Progenitor cell of endocrine pancreas (in vitro differentiated cells): ENCODE results near the gene UBE3B. TPM values are rescaled to one million over a fixed set of nuclear protein-coding genes. Genes with fewer than 3 reads are reported as not detected.

Experiments used
- DNase-seq: peaks from one replicate; pipeline ENCODE4 v3.0.0; 2021; ENCODE audit warnings: low spot score; ENCODE audit not compliant: unreplicated experiment
- H3K27ac Mint-ChIP-seq: 2 replicates; pipeline ENCODE4 v1.8.0; 2021; ENCODE audit warnings: mild to moderate bottlenecking, moderate library complexity, mixed read lengths
- H3K27me3 Mint-ChIP-seq: 2 replicates; pipeline ENCODE4 v1.8.0; 2021; ENCODE audit warnings: mixed read lengths
- H3K36me3 Mint-ChIP-seq: 2 replicates; pipeline ENCODE4 v1.8.0; 2022; ENCODE audit warnings: mixed read lengths; ENCODE audit not compliant: insufficient read depth
- H3K4me1 Mint-ChIP-seq: 2 replicates; pipeline ENCODE4 v1.8.0; 2021; ENCODE audit warnings: low read depth, mixed read lengths
- H3K4me3 Mint-ChIP-seq: 2 replicates; pipeline ENCODE4 v1.8.0; 2021; ENCODE audit warnings: low read depth, mild to moderate bottlenecking, moderate library complexity, mixed read lengths
- H3K9me3 Mint-ChIP-seq: 2 replicates; pipeline ENCODE4 v1.8.0; 2021; ENCODE audit warnings: low read depth, mixed read lengths
- CTCF ChIP-seq: fragments of 200-600 bp; sonication (generic); IDR thresholded peaks from one replicate; pipeline ENCODE4 v1.5.0; 2021; ENCODE audit warnings: antibody characterized with exemption, mild to moderate bottlenecking; ENCODE audit not compliant: unreplicated experiment
- total RNA-seq: library from RNA; stranded (reverse); gene quantifications from 2 replicates; pipeline ENCODE4 v1.2.1, GENCODE V29; 2021

Gene UBE3B
- total RNA-seq, 1 donor from 2014 or later = 41.8 TPM

DNA sequence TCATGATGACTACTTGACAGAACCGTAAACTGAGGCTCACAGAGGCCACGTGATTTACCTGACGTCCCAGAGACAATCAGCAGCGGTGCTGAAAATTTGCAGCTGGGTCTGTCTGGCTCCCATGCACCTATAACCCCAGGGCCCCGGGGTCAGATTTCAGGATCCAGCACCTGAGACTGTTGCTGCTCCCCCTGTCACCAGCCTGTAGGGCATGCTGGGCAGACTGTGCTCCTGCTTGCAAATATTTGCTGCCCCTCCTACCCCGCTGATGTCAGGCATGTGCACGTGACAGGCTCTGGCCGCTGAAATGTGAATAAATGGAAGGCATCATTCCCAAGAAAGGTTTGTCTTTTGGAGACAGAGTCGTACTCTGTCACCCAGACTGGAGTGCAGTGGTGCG lies 89.9 kb downstream of the UBE3B start:
- Mint-ChIP-seq H3K4me3 (no peak overlapping the region), H3K36me3 (peaks cover 10% of the 10 kb centered on the region)
- DNase-seq = no peak

DNA sequence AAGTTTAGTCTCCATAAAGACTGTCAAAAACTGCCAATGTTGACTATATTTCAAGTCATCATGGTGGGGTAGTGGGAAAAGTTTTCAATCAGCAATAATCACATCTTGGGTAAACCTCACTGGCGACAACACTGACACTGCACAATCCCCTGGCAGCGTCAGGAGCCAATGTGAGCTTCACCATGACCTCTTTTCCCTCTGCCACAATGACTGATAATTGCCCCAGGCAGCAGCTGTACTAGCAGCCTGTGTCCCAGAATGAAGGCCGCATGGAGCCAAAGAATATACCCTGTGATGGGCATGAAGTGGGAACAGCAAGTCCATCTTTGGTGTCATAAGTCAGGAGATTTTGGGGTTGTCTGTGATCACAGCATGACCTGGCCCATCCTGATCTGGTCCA lies 90.5 kb downstream of the UBE3B start:
- DNase-seq = no peak
- Mint-ChIP-seq H3K36me3 (peaks cover 9% of the 10 kb centered on the region), H3K4me1 (peaks cover 6% of the 10 kb centered on the region), H3K27me3 (no peaks in the 10 kb centered on the region), H3K27ac (no peak overlapping the region), H3K9me3 (no peaks in the 10 kb centered on the region), H3K4me3 (no peak overlapping the region)
- no peak for TF ChIP-seq CTCF

More for the DNA sequence above, 89.9 kb downstream of the UBE3B start:
- Mint-ChIP-seq H3K9me3 (no peaks in the 10 kb centered on the region), H3K27me3 (no peaks in the 10 kb centered on the region), H3K27ac (no peak overlapping the region), H3K4me1 (no peaks in the 10 kb centered on the region)
- no peak for TF ChIP-seq CTCF

DNA sequence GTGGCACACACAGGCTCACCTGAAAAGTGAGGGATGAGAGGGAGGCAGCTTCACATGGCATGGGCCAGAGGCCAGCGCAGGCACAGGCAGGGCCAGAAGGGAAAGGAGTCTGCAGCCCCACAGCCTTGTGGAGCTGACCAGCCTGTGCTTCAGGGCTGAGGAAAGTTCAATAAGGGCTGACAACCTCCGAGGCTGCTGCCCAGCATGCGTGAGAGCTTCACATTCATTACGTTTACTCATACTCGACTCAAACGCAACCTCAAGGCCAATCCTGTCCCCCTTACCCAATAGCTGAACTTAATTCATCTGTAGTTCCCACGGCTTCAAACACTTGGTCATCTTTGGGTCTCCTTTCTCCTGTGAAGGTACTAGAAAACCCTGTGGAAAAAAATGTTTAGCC lies 91.1 kb downstream of the UBE3B start:
- TF ChIP-seq CTCF = no peak
- H3K4me1 Mint-ChIP-seq = peaks cover 7% of the 10 kb centered on the region
- no peaks in the 10 kb centered on the region for H3K27me3 Mint-ChIP-seq
- H3K27ac Mint-ChIP-seq = no peak overlapping the region
- H3K9me3 Mint-ChIP-seq = no peaks in the 10 kb centered on the region
- DNase-seq = no peak
- peaks cover 9% of the 10 kb centered on the region for H3K36me3 Mint-ChIP-seq
- no peak overlapping the region for H3K4me3 Mint-ChIP-seq

DNA sequence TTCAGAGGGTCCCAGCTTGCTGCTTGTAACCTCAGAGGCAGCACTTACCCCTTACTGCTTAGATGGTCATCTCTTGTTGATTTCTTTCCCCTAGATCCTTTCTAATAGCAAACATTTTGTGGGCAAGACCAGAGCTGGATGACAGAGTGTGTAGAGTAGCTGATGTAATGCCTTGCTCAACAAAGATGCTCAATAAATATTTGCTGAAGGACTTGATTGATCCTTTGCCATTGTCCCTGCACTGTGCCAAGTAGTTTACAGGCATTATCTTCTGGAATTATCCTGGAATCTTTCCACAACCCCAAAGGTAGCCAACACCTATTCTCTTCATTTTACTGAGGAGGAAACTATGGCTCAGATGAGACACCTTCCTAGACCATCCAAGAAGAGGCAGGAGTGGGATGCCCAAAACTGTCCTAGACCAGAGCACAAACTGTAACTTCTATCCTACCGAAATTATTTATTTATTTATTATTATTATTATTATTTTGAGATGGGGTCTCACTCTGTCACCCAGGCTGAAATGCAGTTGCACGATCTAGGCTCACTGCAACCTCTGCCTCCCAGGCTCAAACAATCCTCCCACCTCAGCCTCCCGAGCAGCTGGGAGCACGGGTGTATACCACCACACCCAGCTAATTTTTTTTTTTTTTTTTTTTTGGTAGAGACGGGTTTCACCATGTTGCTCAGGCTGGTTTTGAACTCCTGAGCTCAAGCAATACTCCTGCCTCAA lies 94.5 kb downstream of the UBE3B start:
- Mint-ChIP-seq H3K27ac (no peak overlapping the region), H3K9me3 (no peaks in the 10 kb centered on the region), H3K36me3 (peaks cover 9% of the 10 kb centered on the region), H3K4me1 (peaks cover 18% of the 10 kb centered on the region), H3K27me3 (no peaks in the 10 kb centered on the region), H3K4me3 (no peak overlapping the region)
- TF ChIP-seq CTCF = no peak
- no peak for DNase-seq

GRCh38 chr12:109572506-109572845 lies 95.0 kb downstream of the UBE3B start:
- no peaks in the 10 kb centered on the region for H3K9me3 Mint-ChIP-seq
- no peaks in the 10 kb centered on the region for H3K27me3 Mint-ChIP-seq
- no peak for DNase-seq
- peak overlapping the region; percentile 97 for H3K27ac Mint-ChIP-seq
- peaks cover 18% of the 10 kb centered on the region for H3K4me1 Mint-ChIP-seq
- H3K4me3 Mint-ChIP-seq = peak overlapping the region; percentile 88
- no peak for TF ChIP-seq CTCF
- peaks cover 8% of the 10 kb centered on the region for H3K36me3 Mint-ChIP-seq
